Smooth muscle cell (in vitro differentiated cells): Measurements from ENCODE around the gene SPSB3. TPM values are rescaled to one million over a fixed set of nuclear protein-coding genes. Genes with fewer than 3 reads are reported as not detected.
A peak's percentile ranks its signal among the peaks of the same experiment; 100 is the strongest.

Source experiments
- DNase-seq: peaks from one replicate; lab custom pipeline; 2025; ENCODE audit not compliant: unreplicated experiment; lab: John Stamatoyannopoulos, UW
- H2AFZ ChIP-seq: fragments of 200-600 bp; sonication (generic); 2 replicates; pipeline ENCODE4 v1.6.0; 2016; ENCODE audit warnings: antibody characterized with exemption, low read depth, mild to moderate bottlenecking
- H3F3A ChIP-seq: fragments of 200-600 bp; sonication (generic); 2 replicates; pipeline ENCODE4 v1.6.0; 2017; ENCODE audit warnings: antibody characterized with exemption, low read depth
- H3K27ac ChIP-seq: fragments of 200-600 bp; sonication (generic); 2 replicates; pipeline ENCODE4 v1.5.1; 2016; ENCODE audit warnings: low read depth, mild to moderate bottlenecking
- H3K27me3 ChIP-seq: fragments of 200-600 bp; sonication (generic); 2 replicates; pipeline ENCODE4 v1.6.1; 2016; ENCODE audit warnings: low read depth, mild to moderate bottlenecking
- H3K36me3 ChIP-seq: fragments of 200-600 bp; sonication (generic); 2 replicates; pipeline ENCODE4 v1.5.1; 2016; ENCODE audit warnings: low read depth
- H3K4me1 ChIP-seq: fragments of 200-600 bp; sonication (generic); 2 replicates; pipeline ENCODE4 v1.5.1; 2016; ENCODE audit warnings: low read depth
- H3K4me2 ChIP-seq: fragments of 200-600 bp; sonication (generic); 2 replicates; pipeline ENCODE4 v1.6.0; 2016; ENCODE audit warnings: mild to moderate bottlenecking
- H3K4me3 ChIP-seq: fragments of 200-600 bp; sonication (generic); 2 replicates; pipeline ENCODE4 v1.5.1; 2016; ENCODE audit warnings: mild to moderate bottlenecking
- H3K79me2 ChIP-seq: fragments of 200-600 bp; sonication (generic); 2 replicates; pipeline ENCODE4 v1.6.0; 2016; ENCODE audit warnings: low read depth, mild to moderate bottlenecking
- H3K9ac ChIP-seq: fragments of 200-600 bp; sonication (generic); 2 replicates; pipeline ENCODE4 v1.6.0; 2016; ENCODE audit warnings: low read depth
- H3K9me3 ChIP-seq: fragments of 200-600 bp; sonication (generic); replicated peaks from 2 replicates; pipeline ENCODE4 v1.5.1; 2016; ENCODE audit warnings: low read depth
- H4K20me1 ChIP-seq: fragments of 200-600 bp; sonication (generic); 2 replicates; pipeline ENCODE4 v1.6.0; 2016; ENCODE audit warnings: low read depth
- CTCF ChIP-seq: fragments of 200-600 bp; sonication (generic); IDR thresholded peaks from 2 replicates; pipeline ENCODE4 v1.5.1; 2017; ENCODE audit warnings: borderline replicate concordance, mild to moderate bottlenecking, antibody characterized with exemption; ENCODE audit not compliant: insufficient read depth, poor library complexity, severe bottlenecking
- WGBS: methylation state at CpG from one replicate; pipeline ENCODE4 v1.1.7; 2016; ENCODE audit warnings: low lambda C conversion rate; 5-methylcytosine and 5-hydroxymethylcytosine counted together
- polyA plus RNA-seq: library from polyadenylated mRNA; unstranded; fragments of >200 nt; fragmentation: Nextera tagmentation; extraction: Ambion mirVana; gene quantifications from 2 replicates; pipeline ENCODE4 v1.2.1, GENCODE V29; 2016
- total RNA-seq: library from RNA; depleted of rRNA; stranded (reverse); fragments of >200 nt; gene quantifications from 2 replicates; pipeline ENCODE4 v1.2.3, GENCODE V29; 2014

SPSB3 gene
- total and polyA plus RNA-seq, 2 experiments from 2014 or later: 25.1 to 49.8 TPM

- no peaks in the 10 kb centered on the region for H3K4me1 ChIP-seq
- H3K27ac ChIP-seq: no peak overlapping the region
- no peak for TF ChIP-seq CTCF
- H3K4me3 ChIP-seq: no peak overlapping the region
- H4K20me1 ChIP-seq: peaks cover 6% of the 10 kb centered on the region
- DNase-seq: no peak
- H3K4me2 ChIP-seq: no peak overlapping the region
- H3K9me3 ChIP-seq: no peaks in the 10 kb centered on the region
- H3K79me2 ChIP-seq: no peaks in the 10 kb centered on the region
- no peak overlapping the region for H3K9ac ChIP-seq
- peaks cover 9% of the 10 kb centered on the region for H3F3A ChIP-seq
- no peaks in the 10 kb centered on the region for H3K36me3 ChIP-seq
- no peaks in the 10 kb centered on the region for H3K27me3 ChIP-seq
- no peak overlapping the region for H2AFZ ChIP-seq
- WGBS: 97% methylated on average over 29 of the region's 29 CpGs
These were observed 32.9 kb downstream of the SPSB3 start for GRCh38 chr16:1749152-1750117.

GRCh38 chr16:1747934-1748333, 34.4 kb downstream of the SPSB3 start:
- Histone ChIP-seq H3K36me3 (no peaks in the 10 kb centered on the region), H3K4me3 (no peak overlapping the region), H4K20me1 (peaks cover 6% of the 10 kb centered on the region), H3F3A (peaks cover 6% of the 10 kb centered on the region), H3K27ac (no peak overlapping the region), H2AFZ (no peak overlapping the region), H3K27me3 (no peaks in the 10 kb centered on the region), H3K4me1 (no peaks in the 10 kb centered on the region), H3K4me2 (no peak overlapping the region), H3K79me2 (no peaks in the 10 kb centered on the region), H3K9me3 (no peaks in the 10 kb centered on the region), H3K9ac (no peak overlapping the region)
- TF ChIP-seq CTCF: no peak
- DNase-seq: no peak
- WGBS: 92% methylated on average over 11 of the region's 11 CpGs

GRCh38 chr16:1746693-1747195, 35.6 kb downstream of the SPSB3 start:
- Histone ChIP-seq H3K36me3 (no peaks in the 10 kb centered on the region), H3K4me3 (no peak overlapping the region), H4K20me1 (peaks cover 6% of the 10 kb centered on the region), H3K27me3 (no peaks in the 10 kb centered on the region), H3F3A (peaks cover 6% of the 10 kb centered on the region), H3K9me3 (no peaks in the 10 kb centered on the region), H3K9ac (peak overlapping the region; percentile 54), H3K4me2 (peak overlapping the region; percentile 32), H3K79me2 (no peaks in the 10 kb centered on the region), H3K27ac (peak overlapping the region; percentile 94), H2AFZ (no peak overlapping the region), H3K4me1 (no peaks in the 10 kb centered on the region)
- 85% methylated on average over 27 of the region's 31 CpGs for WGBS
- no peak for DNase-seq
- no peak for TF ChIP-seq CTCF
